ENCODE results near the gene KLHL29.
"Not testable (repeated sequence)": the region's sequence is repeated elsewhere in the genome, so short reads cannot be mapped to it uniquely, and the experiment has no call there.

The KLHL29 gene

DNA sequence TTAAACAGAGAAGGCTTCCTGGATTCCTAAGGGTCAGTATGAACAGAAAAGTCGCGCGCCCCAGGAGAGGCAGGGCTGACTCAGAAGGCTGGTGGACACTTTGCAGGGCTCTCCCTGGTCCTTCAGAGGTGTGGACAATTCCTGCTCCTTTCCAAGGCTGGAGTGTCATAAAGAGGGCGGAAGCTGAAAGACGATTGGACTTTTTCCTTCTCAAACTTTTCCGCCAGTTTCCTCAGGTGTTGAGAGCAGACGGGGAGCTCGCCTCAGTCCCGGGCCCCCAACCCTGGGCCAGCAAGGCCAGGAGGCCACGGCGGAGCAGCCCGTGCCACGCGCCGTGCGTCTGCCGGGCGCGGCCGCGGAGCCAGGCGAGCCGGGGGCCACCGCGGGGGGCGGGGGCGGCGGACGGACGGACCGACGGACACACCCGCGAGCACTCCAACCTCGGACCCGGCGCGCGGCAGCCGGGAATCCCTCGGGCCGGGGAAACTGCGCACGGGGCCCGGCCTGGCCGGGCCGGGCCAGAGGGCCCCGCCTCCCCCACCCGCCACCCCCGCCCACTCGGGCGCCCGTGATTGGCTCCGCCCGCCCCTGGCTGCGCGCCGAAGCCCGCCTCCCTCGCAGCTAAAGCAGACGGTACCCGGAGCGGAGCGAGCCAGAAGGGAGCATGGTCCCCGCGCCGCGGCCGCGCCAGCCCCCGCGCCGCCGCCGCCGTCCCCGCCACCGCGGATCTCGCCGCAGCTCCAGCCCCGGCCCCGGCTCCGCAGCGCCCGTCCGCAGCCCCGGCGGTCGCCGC lies at the start of gene KLHL29:
TSS of gene KLHL29 (plus strand) at position 629 of the 793 bp plus-strand sequence. CDS start 177,018 bp downstream, outside the sequence.
- DNase-seq, result peak; percentile 42

GRCh38 chr2:23335550-23335949 lies 49.4 kb upstream of the KLHL29 start:
- no peak for DNase-seq

DNA sequence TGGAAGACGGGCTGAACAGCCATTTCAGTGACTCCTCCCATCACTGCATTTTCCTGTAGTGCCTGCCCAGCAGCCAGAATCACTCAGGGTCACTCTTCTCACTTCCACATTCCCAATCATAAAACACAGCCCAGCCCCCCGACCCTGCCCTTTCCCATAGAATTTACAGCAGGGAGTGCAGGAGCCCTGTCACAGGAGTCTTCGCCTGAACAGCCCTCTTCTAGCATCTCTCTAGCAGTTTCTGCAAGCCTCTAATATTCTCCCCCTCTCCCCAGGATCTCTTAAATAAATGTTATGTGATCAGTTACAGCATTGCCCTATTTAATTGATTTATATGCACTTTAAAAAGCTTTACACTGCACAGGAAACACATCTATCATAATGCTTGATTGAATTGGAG lies 42.9 kb upstream of the KLHL29 start:
- no peak for DNase-seq

DNA sequence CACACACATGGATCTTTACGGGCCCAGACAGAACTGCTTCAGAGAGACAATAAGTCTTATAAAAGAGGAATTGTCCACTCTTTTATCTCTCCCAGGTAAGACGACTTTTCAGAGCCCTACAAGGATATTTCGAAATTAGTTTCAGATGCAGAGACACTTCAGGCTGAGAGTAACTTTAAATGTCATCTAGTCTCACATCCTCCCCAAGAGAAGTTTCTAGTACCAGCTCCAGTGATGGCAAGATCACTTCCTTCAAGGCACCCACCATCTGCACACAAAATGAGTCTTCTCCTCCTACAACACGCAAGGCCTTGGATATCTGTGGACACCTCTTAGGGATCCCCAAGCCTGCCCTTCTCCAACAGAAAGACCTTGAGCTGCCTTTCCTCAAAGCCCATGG lies 39.0 kb upstream of the KLHL29 start:
- DNase-seq, result no peak

GRCh38 chr2:23346781-23347180 lies 38.2 kb upstream of the KLHL29 start:
- DNase-seq, result no peak

- DNase-seq, result no peak
Observed at GRCh38 chr2:23347471-23348092, 37.4 kb upstream of the KLHL29 start.

DNA sequence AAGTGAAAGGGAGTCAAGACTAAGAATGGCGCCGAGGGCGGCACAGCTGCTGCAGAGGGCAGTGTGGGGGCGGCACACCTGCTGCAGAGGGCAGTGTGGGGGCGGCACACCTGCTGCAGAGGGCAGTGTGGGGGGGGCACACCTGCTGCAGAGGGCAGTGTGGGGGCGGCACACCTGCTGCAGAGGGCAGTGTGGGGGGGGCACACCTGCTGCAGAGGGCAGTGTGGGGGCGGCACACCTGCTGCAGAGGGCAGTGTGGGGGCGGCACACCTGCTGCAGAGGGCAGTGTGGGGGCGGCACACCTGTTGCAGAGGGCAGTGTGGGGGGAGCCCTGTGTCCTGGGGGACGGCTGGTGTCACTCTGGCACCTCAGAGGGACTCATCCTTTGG lies 36.9 kb upstream of the KLHL29 start:
- DNase-seq, result not testable (repeated sequence)

DNA sequence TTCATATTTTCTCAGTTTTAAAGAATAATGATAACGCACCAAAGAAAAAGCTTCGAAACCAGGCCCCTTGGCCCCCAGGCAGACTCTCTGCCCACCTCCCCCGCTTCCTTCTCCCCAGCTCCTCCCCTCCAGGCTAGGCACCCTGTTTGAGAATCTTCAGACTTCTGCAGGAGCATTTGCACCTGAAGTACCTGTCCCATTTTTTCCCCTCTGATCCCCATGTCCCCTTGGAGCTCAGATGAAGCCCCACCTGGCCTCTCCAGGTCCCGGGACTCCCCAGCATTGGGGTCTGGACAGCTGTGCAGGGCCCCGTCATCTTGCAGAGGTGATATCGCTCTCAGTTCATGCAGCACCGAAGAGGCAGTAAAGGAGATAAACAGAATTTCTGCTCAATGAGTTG lies 35.5 kb upstream of the KLHL29 start:
- no peak for DNase-seq

GRCh38 chr2:23350041-23350791 lies 34.8 kb upstream of the KLHL29 start:
- DNase-seq, result no peak

DNA sequence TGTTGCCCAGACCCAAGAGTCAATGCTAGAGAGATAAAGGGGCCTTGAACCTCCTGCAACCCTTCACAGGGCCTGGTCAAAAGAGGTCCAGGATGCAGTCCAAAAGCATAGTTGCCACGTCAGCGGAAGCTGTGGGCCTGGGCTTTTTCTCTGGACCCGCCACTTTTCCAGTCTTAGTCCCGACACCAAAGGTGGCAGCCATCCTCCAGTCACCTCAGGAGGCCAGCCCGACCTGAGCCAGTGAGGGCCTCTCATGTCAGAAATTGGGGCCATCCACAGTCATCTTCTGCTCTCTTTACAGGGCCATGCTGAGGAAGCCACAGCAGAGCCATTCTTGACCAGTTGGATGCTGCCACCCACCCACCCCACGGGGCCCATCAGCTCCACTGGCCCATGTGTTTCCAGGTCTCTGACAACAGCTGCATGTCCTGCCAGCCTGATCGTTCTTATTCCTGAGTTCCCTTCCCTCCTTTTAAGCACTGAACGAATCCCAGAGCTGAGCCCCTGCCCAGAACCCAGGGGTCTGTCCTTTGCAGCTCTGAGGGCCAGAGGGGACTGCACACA lies 34.1 kb upstream of the KLHL29 start:
- DNase-seq, result no peak

GRCh38 chr2:23351388-23352141 lies 33.4 kb upstream of the KLHL29 start:
- DNase-seq, result peak; percentile 7

DNA sequence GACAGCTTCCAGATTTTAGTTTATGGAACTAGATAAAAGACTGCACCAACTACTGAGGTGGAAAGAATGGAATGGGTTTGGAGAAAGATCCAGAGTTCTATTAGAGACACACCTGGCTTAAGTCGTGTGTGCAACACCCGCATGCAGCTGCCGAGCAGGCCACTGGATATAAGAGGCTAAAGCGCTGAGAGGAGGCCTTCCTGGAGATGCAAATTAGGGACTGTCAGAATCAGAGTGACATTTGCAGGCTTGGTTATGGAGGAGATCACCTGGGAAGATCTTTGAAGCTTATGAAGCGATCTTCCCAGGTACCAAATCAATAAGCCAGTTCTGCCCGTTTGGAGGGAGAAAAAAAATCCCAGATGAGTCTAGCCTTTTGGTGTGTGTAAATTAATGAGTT lies 30.4 kb upstream of the KLHL29 start:
- DNase-seq, result no peak

GRCh38 chr2:23355001-23355400 lies 30.0 kb upstream of the KLHL29 start:
- DNase-seq, result no peak

GRCh38 chr2:23356711-23357110 lies 28.3 kb upstream of the KLHL29 start:
- no peak for DNase-seq

- no peak for DNase-seq
Observed at GRCh38 chr2:23359631-23360567, 25.1 kb upstream of the KLHL29 start.

DNA sequence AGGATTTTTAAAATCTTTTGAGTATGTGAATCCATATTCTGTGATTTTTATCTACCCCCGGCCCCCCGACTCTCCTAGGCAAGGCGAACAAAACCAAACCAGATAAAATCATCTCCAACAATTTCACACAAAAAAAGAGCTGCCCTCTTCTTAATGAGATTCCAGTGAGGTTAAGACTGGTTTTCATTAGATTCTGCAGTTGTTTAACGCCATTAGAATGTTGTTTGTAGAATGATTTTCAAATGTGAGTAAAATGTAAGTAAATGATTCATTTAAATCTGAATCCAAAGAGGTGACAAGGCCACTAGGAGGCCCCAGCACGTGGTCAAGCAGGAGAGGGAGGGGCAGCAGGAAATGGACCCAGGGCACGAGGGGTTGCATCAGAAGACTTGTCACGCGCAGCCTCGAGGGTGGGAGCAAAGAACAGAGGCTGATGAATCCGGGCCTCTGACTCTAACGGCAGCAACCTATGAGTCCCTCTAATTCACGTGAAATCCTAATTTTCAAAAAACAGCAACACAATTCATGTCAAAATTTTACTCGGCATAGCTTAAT lies 24.3 kb upstream of the KLHL29 start:
- DNase-seq, result no peak

GRCh38 chr2:23361152-23361551 lies 23.8 kb upstream of the KLHL29 start:
- no peak for DNase-seq

GRCh38 chr2:23363268-23363667 lies 21.7 kb upstream of the KLHL29 start:
- DNase-seq, result no peak

- DNase-seq, result no peak
Observed at GRCh38 chr2:23363831-23364230, 21.1 kb upstream of the KLHL29 start.

DNA sequence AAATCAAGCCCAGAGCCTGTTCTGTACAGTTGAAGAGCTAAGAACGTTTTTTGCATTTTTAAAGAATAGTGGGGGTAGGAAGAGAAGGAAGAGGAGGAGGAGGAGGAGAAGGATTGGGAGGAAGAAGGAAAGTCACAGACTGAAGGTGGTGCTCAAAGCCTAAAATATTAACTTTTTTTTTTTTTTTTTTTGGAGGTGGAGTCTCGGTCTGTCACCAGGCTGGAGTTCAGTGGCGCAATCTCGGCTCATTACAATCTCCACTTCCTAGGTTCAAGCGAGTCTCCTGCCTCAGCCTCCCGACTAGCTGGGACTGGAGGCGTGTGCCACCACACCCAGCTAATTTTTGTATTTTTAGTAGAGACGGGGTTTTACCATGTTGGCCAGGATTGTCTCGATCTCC lies 18.3 kb upstream of the KLHL29 start:
- no peak for DNase-seq

DNA sequence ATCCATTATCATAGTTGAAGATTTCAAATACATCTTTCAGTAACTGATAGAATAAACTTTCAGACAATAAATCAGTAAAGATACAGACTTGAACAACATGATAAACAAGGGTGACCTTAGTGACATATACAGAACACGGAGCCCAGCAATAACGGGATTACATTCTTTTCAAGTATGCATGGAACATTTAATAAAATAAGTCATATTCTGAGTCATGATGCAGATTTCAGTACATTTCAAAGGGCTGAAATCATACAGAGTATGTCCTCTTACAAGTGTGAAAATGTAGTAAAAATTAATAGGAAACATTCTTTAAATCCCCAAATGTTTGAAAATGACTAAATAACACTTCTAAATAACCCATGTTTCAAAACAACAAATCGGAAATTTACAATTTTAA lies 17.2 kb upstream of the KLHL29 start:
- DNase-seq, result no peak

Measured in NCI-H2029 (cell line).